ENCODE data around the gene C3orf38.

Gene C3orf38

DNA sequence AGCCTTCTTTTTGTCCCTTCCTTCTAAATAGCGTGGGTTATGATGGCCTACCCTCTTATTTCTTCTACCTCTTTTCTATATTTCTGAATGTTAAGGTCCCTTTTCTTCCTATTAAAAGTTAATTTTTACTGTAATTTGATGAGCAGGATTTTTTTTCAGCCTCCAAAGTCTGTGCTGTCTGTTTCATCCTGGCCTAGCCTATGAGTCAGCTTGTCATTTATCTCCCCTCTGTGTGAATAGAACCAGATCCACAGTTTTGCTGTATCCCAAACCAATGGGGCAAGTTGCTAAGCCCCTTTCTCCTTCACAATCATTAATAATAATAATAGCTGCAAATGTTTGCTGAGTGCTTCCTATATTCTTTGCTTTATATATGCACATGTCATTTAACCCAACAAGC is 18.1 kb upstream of the C3orf38 start:
- Histone ChIP-seq H3K4me2 (peak overlapping the region; percentile 64), H3K4me1 (peaks cover 55% of the 10 kb centered on the region), H3K9ac (peak overlapping the region; percentile 39; the same call in 1 of the 2 replicates), H3K27me3 (no peaks in the 10 kb centered on the region), H3K9me3 (no peaks in the 10 kb centered on the region), H3K27ac (peak overlapping the region; percentile 66), H3K4me3 (peak overlapping the region; percentile 26; the same call in 1 of the 2 replicates), H4K20me1 (no peaks in the 10 kb centered on the region), H3K36me3 (peaks cover 43% of the 10 kb centered on the region)
- TF ChIP-seq Cebpa-rat (IDR thresholded peaks at IDR 0.05) = no peak

DNA sequence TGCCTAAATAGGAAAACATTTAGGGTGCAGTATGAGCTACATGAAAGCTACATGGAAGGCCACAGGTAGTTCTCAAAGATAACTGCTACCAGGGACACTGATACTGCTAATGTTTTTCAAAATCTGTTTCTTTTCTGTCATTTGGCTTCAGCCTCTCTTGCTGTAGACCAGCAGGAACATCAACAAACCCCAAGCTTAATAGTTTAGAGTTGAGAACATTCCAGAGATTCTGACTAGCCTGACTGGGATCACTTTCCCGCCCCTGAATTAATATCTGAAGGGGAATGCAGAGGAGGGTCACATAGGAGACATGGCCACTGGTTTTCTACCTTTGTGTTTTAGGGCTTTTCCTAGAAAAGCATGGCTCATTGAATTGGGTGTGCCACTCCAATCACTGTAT is 16.9 kb upstream of the C3orf38 start:
- TF ChIP-seq Cebpa-rat (IDR thresholded peaks at IDR 0.05) = no peak
- H3K9me3 ChIP-seq = no peaks in the 10 kb centered on the region
- peak overlapping the region; percentile 12; the same call in 1 of the 2 replicates for H3K27ac ChIP-seq
- no peak overlapping the region for H3K4me3 ChIP-seq
- H3K36me3 ChIP-seq = peaks cover 46% of the 10 kb centered on the region
- H3K4me1 ChIP-seq = peaks cover 52% of the 10 kb centered on the region
- H3K27me3 ChIP-seq = no peaks in the 10 kb centered on the region
- H4K20me1 ChIP-seq = no peaks in the 10 kb centered on the region
- H3K4me2 ChIP-seq = peak overlapping the region; percentile 64; the same call in 1 of the 2 replicates
- no peak overlapping the region for H3K9ac ChIP-seq

DNA sequence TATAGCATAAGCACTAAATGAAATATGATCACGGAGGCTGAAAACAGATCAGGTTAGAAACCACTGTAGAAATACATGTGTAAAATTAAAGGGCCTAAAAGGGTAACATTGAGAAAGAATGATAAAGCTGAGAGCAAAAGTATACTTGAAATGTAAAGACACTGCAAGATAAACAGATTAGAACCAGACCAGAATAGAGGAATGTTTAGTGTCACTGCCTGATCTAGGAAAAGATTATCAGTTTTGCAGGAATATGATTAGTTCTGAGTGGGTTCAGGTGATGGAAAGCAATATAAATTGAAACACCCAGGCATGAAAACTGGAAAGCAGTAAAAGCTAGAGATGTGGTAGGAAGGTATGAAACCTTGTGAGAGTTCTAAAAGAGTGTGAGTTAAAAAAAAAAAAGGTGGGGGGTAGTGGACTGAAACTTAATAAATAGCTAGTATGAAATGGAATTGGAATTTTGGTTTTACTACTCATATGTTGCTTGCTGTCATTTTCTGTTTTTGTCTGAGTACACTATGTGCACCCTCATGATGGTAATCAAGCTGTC is 16.0 kb upstream of the C3orf38 start:
- H3K4me1 ChIP-seq = peaks cover 49% of the 10 kb centered on the region
- no peak overlapping the region for H3K9ac ChIP-seq
- H3K36me3 ChIP-seq = peaks cover 50% of the 10 kb centered on the region
- no peaks in the 10 kb centered on the region for H3K9me3 ChIP-seq
- H3K27ac ChIP-seq = 0 out of 2 replicates have a peak overlapping the region, but pooled peaks have one; percentile 12
- TF ChIP-seq Cebpa-rat (IDR thresholded peaks at IDR 0.05) = no peak
- H3K4me3 ChIP-seq = no peak overlapping the region
- no peaks in the 10 kb centered on the region for H3K27me3 ChIP-seq
- H3K4me2 ChIP-seq = no peak overlapping the region
- no peaks in the 10 kb centered on the region for H4K20me1 ChIP-seq

DNA sequence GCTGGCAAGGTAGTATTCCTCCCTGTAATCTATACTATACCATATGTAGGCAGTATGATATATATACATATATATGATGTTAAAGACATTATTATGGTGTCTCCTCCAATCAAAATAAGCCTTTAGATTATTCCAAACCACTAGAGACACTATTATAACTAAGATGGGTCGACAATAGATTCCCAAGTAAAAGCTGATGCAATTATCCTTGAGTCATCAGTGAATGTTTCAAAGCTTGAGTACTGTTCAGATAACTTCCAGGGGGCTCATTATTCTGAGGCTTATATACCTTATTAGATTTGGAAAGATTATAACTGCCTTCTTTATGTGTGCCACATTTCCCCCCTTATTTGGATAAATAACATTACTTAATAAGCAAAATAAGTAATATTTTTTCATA is 11.9 kb upstream of the C3orf38 start:
- no peak for TF ChIP-seq Cebpa-rat (IDR thresholded peaks at IDR 0.05)
- Histone ChIP-seq H3K36me3 (peaks cover 77% of the 10 kb centered on the region), H3K9me3 (no peaks in the 10 kb centered on the region), H3K27ac (no peak overlapping the region), H3K9ac (no peak overlapping the region), H3K4me2 (no peak overlapping the region), H3K27me3 (no peaks in the 10 kb centered on the region), H3K4me1 (peaks cover 8% of the 10 kb centered on the region), H3K4me3 (no peak overlapping the region), H4K20me1 (no peaks in the 10 kb centered on the region)

DNA sequence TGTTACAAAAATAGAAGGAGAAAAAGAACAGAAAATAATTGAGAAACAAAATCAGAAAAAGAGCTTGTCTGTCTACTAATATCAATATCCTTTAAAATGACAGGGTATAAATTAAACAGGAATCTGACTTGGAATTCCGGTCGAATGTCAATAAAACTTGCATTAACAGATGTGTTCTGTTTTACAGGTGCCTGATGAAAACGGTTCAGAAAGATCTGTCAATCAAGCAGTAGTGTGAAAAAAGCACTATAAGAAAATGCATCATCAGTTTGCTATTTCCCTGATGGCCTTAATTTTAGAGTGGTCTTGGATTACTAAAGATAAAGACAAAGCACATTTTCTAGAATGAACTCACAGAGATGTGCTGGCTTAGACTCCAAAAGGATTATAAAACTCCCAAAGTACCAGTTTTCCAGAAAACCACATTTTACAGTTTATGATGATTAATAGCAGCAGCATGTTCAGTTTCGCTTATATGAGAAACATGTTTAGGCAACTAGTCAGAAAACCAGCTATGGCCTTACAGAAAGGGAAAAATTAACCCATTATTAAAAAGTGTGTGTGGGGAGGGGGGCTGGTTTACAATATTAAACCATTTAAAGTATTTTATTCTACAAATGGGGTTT is 8.2 kb upstream of the C3orf38 start:
- Histone ChIP-seq H3K4me1 (no peaks in the 10 kb centered on the region), H3K4me2 (no peak overlapping the region), H3K36me3 (peaks cover 53% of the 10 kb centered on the region), H3K27me3 (no peaks in the 10 kb centered on the region), H4K20me1 (no peaks in the 10 kb centered on the region), H3K27ac (no peak overlapping the region), H3K4me3 (no peak overlapping the region), H3K9me3 (no peaks in the 10 kb centered on the region), H3K9ac (no peak overlapping the region)
- TF ChIP-seq Cebpa-rat (IDR thresholded peaks at IDR 0.05) = no peak

DNA sequence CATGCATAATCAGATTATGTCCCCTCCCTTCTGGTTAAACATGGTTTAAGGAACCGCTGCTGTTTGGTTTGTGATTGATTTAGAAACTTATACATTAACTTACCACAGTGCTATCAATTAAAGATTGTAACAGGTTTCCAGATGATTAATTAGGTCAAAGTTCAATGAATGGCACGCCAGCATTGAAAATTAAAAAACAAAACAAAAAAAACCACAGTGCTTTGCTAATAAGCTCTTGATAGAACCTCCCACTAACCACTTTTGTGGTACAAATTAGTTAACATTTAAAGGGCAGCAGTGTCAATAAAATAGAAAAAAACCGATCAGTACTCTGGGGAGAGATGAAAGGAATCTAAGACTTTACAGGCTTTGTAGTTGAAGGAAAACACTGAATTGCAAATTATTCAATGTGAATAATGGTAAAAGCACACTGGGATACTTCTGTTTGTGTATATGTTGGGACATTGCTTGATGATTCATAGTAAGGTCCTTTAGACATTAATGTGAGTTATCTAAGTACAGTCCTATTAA is 7.6 kb upstream of the C3orf38 start:
- H3K4me2 ChIP-seq = no peak overlapping the region
- no peaks in the 10 kb centered on the region for H4K20me1 ChIP-seq
- H3K27ac ChIP-seq = no peak overlapping the region
- H3K9me3 ChIP-seq = no peaks in the 10 kb centered on the region
- H3K27me3 ChIP-seq = no peaks in the 10 kb centered on the region
- H3K4me3 ChIP-seq = no peak overlapping the region
- H3K4me1 ChIP-seq = no peaks in the 10 kb centered on the region
- no peak for TF ChIP-seq Cebpa-rat (IDR thresholded peaks at IDR 0.05)
- H3K9ac ChIP-seq = no peak overlapping the region
- peaks cover 47% of the 10 kb centered on the region for H3K36me3 ChIP-seq

DNA sequence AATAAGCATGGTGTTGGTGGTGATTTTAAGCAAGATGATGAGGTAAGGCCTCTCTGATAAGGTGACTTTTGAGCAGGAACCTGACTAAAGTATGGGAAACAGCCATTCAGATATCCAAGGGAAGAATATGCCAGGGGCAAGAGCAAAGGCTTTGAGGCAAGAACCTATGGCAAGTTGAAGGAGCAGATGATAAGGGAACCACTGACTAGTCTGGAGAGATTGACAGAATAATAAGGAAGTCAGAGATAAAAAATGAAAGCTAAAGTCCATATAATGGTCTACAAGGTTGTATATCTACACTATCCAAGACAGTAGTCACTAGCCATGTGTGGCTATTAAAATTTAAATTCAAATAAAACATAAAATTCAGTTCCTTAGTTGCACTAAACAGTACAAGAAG is 2.5 kb upstream of the C3orf38 start:
- no peak overlapping the region for H3K4me2 ChIP-seq
- H3K9ac ChIP-seq = no peak overlapping the region
- H3K27ac ChIP-seq = no peak overlapping the region
- H3K4me3 ChIP-seq = no peak overlapping the region
- peaks cover 11% of the 10 kb centered on the region for H4K20me1 ChIP-seq
- H3K4me1 ChIP-seq = peaks cover 20% of the 10 kb centered on the region
- H3K27me3 ChIP-seq = no peaks in the 10 kb centered on the region
- H3K9me3 ChIP-seq = no peaks in the 10 kb centered on the region
- H3K36me3 ChIP-seq = peaks cover under 1% of the 10 kb centered on the region; the same call in 1 of the 2 replicates
- no peak for TF ChIP-seq Cebpa-rat (IDR thresholded peaks at IDR 0.05)

DNA sequence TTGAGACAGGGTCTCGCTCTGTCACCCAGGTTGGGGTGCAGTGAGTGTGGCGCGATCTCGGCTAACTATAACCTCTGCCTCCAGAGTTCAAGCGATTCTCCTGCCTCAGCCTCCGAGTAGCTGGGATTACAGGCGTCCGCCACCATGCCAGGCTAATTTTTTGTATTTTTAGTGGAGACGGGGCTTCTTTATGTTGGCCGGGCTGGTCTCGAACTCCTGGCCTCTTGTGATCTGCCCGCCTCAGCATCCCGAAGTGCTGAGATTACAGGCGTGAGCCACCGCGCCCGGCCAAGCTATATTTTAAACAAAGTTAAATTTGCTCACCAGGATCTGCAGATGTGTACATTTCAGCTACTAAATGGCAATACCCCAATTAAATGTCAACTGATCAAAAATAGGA is 1.1 kb upstream of the C3orf38 start:
- Histone ChIP-seq H3K27me3 (no peaks in the 10 kb centered on the region), H3K4me2 (peak overlapping the region; percentile 73), H3K9ac (peak overlapping the region; percentile 91; the same call in 1 of the 2 replicates), H3K9me3 (no peaks in the 10 kb centered on the region), H3K36me3 (peaks cover 7% of the 10 kb centered on the region), H3K4me3 (peak overlapping the region; percentile 88), H4K20me1 (peaks cover 25% of the 10 kb centered on the region), H3K4me1 (peaks cover 34% of the 10 kb centered on the region), H3K27ac (no peak overlapping the region)
- no peak for TF ChIP-seq Cebpa-rat (IDR thresholded peaks at IDR 0.05)

DNA sequence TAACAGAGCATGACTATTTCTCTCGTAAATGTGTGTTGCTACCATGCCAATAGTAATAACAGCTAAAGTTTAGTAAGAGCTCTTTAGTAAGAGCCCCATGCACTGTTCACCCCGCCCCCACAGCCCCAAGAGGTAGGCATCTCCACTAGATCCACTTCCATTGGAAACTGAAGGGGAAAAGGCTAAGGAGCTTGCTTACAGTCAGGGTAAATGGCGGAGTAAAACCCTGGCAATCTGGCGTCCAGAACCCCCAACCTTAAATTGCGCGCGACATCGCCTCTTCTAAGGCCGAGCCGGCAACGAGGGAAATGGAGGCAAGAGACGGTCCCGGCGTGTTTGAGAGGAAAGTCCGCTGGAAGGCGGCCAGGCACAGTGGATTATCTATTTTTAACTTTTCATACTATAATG is 654 bp upstream of the C3orf38 start:
- peak overlapping the region; percentile 91 for H3K27ac ChIP-seq
- TF ChIP-seq Cebpa-rat (IDR thresholded peaks at IDR 0.05) = no peak
- peak overlapping the region; percentile 73 for H3K4me2 ChIP-seq
- H4K20me1 ChIP-seq = peaks cover 27% of the 10 kb centered on the region
- H3K9ac ChIP-seq = peak overlapping the region; percentile 91
- H3K9me3 ChIP-seq = no peaks in the 10 kb centered on the region
- peaks cover 34% of the 10 kb centered on the region for H3K4me1 ChIP-seq
- no peaks in the 10 kb centered on the region for H3K27me3 ChIP-seq
- H3K36me3 ChIP-seq = peaks cover 12% of the 10 kb centered on the region
- peak overlapping the region; percentile 88 for H3K4me3 ChIP-seq

DNA sequence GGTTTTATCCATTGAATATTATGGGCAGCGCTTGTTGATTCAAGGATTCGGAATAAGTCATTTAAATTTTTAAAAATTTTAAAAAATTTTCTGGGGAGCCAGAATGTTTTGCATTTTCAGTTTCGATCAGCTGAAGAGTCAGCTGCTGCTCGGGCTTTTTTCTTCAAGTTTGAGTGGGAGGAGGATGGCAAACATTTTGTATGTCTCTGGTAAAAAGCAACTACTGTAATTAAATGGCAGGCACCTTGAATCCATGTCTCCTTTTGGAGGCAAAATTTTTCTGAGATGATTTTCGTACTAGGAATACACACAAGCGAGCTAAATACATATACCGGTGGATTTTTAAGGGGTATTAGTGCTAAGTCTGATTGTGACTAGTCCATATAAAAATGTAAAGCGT is 612 bp downstream of the C3orf38 start:
- Histone ChIP-seq H3K4me1 (peaks cover 34% of the 10 kb centered on the region), H3K27ac (peak overlapping the region; percentile 91), H3K4me3 (peak overlapping the region; percentile 88), H3K9me3 (0 out of 2 replicates have a peak, but pooled peaks cover under 1% of the 10 kb centered on the region), H3K36me3 (peaks cover 25% of the 10 kb centered on the region), H3K27me3 (no peaks in the 10 kb centered on the region), H3K4me2 (peak overlapping the region; percentile 73), H3K9ac (peak overlapping the region; percentile 91), H4K20me1 (peaks cover 33% of the 10 kb centered on the region)
- TF ChIP-seq Cebpa-rat (IDR thresholded peaks at IDR 0.05) = no peak

Measured in BLaER1 (cell line).